ENCODE data around the gene SMIM31.

The SMIM31 gene

DNA sequence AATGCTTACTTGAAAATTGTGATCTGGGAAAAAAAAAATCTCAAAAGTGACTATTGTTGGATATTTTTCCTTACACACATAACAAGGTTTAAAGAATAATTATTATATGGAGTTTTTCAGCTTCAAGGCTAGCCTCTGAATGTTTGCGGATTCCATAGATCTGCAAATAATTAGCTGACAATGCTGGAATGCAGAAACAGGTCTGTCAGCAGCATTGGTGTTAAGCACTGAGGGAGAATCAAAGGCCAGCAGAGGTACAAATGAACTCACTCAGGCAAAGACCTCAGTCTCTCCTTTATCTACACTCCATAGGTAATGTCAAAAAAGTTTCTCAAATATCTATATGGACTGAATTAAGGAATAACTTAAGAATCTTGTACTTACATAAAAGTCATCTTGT, 35.1 kb downstream of the SMIM31 start:
- FAIRE-seq: no peak

DNA sequence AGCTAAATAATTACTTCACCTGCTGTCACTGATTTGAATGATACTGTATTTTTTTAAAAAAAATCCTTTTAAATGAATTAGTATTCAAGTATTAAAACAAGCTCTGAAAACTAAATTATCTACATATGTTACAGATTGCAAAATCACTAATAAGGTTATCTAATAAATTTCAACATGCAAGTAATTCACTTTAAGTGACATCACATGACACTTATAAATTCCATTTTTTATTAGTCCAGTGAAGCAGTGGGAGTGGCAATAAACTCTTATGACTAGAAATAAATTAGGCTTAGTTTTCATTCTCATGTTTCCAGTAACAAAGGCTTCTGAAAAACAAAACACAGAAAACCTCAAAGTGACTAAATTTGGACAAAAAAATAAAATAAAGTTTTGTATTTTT, 36.3 kb downstream of the SMIM31 start:
- FAIRE-seq: no peak

DNA sequence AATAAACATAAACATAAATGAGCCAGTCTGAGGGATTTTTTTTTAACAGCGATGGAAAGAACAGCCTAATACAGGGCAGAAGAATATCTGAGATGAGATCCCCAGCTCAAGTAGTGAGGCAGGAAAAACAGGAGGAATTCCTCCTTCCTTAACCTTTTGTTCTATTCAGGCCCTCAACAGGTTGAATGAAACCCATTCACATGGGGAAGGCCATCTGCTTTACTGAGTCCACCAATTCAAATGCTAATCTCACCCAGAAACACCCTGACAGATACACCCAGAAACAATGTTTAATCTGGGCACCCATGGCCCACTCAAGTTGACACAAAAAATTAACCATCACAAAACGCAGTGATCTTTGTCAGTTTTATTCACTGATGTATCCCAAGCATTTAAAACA, 45.5 kb downstream of the SMIM31 start:
- FAIRE-seq: no peak

DNA sequence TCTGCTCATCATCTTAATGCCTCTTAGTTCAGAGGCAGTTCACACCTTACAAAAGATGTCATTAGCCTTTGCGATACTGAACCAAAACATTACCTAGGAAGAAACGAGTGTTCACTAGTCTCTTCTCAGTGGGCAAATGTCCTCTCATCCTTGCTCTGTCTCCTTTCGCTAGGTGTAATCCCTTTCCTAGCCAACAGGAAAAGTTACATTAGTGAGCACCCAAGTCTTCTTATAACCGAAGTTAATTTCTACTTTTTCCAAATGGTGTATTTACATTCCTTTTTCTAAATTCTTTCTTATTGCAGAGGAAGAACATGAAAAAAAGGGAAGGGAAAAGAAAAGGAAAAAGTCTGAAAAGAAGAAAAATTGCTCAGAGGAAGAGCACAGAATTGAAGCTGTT, 46.9 kb downstream of the SMIM31 start:
- no peak for FAIRE-seq

DNA sequence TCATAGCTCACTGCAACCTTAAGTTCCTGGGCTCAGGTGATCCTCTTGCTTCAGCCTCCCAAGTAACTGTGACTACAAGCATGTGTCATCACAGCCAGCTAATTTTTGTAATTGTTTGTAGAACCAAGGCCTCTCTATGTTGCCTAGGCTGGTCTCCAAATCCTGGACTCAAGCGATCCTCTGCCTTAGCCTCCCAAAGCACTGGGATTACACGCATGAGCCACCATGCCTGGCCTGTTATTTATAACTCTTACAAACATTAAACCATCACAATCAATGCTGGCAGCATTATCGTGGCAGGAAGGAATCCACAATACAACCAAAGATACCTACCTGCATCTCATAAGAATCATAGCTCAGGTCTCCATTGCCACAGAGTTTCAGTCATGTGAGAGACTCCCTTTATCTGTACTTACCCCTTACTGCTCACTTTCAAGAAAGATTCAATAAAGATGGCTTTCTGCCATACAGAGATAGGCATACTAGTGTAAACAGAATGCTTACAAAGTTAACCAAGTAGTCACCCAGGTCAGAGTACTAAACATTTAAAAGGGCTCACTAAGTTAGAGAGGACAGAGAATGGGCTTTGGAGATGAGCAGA, 48.5 kb downstream of the SMIM31 start:
- FAIRE-seq: no peak

DNA sequence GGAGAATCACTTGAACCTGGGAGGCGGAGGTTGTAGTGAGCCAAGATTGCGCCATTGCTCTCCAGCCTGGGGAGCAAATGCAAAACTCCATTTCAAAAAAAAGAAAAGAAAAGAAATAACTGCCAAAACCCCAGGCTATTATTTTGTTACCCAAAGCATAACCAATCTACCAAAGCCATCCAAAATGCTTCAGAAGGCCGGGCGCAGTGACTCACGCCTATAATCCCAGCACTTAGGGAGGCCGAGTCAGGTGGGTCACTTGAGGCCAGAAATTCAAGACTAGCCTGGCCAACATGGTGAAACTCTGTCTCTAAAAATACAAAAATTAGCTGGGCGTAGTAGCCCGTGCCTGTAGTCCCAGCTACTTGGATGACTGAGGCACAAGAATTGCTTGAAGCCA, 49.8 kb downstream of the SMIM31 start:
- FAIRE-seq: no peak

DNA sequence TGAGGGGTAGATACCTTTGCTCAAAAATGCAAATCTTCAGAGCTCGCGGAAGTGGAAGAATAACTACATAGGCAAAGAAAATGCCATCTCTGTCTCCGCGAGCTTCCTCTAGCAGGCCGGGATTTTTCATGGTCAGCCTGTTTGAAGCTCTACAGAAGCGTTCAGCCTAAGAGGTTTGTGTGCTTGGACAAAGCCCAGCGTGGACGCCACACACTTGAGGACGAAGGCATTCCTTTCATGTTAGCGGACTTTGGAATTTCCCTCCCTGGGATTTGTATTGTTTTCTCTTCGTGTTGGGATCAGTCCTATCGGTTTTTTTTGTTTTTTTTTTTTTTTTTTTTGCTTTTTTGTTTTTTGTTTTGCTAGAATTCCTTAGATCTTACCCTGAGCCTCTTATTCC, 53.7 kb downstream of the SMIM31 start:
- FAIRE-seq: no peak

DNA sequence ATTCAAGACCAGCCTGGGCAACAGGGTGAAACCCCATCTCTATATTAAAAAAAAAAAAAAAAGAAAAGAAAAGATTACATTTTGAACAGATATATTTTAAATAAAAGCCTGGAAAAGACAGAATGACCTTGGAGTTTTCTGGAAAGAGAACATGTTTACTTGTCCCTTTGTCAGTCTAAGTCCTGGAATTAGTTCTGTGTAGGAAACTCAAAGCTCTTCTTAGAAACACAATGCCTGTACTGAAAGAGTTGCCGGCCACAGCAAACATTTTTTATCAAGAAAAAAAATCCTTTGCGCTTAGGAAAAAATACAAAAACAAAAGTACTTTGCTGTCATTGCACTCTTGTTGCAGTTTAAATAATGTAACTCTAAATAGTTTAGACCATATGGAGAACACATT, 59.6 kb downstream of the SMIM31 start:
- no peak for FAIRE-seq

DNA sequence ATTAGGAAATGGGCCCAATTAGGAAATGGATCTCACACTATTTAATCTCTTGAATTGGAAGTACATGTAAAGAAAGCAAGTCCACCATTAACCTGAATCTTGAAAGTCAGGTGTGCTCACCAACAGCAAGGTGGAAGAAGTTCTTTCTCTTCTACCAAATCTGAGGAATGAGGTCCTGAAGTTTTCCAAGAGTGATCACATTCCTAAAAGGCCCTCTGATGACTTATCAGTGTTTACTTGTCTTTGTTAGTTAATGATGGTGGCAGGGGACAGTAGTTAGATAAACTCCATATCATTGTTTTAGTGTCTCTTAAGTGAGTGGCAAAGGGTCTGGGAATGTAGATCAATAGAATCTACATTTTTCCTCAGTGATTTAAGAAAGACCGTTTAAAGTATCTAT, 61.8 kb downstream of the SMIM31 start:
- FAIRE-seq: no peak

DNA sequence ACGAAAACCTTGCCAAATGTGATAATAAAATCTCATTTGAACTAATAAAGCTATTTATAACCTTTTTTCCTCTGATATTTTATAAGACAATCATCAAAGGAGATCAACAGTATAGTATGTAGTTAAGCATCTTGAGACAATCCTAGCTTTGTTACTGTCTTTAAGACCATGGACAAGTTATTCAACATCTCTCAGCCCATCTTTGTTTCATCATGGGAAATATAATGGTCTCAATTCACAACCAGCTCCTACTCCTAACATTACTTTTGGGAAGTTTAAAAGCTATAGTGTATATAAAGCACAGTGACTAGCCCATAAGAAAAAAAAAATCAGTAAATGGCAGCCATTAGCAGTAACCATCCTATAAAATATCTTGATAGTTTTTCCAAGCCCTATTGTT, 65.4 kb downstream of the SMIM31 start:
- FAIRE-seq: no peak

DNA sequence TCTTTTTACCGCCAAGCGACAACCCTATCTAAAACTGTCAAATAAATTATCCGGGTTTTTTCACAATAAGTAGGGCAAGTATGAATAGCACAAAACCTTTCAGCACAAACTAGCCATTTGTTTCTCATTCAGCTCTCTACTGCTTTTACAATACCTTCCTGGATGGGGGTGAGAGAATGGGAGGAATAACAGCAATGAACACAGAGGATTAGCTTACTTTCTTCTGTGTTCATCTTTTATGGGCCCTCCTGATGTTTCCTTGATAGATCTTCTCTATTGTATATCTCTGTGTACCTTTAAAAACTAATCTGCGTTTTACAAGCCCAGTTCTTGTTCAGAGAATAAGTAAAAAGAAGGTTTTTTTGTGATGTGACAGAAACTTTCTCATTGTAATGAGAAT, 67.8 kb downstream of the SMIM31 start:
- FAIRE-seq: no peak

DNA sequence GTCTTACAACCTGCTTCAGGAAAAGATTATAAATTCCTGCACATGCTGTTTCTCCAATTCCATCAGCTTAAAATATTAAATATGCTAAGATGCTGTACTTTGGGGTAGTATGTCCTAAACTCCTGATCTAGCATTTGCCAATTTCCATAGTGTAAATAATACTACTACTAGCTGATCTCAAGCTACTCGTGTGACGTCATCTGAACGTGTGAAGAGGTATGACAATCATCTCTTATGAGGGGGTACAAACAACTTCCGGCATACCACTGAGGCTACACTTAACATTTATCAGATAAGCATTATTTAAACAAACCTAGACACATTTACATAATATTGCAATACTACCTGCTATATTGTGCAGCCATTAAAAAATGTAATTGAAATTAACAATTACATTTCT, 70.7 kb downstream of the SMIM31 start:
- FAIRE-seq: no peak

DNA sequence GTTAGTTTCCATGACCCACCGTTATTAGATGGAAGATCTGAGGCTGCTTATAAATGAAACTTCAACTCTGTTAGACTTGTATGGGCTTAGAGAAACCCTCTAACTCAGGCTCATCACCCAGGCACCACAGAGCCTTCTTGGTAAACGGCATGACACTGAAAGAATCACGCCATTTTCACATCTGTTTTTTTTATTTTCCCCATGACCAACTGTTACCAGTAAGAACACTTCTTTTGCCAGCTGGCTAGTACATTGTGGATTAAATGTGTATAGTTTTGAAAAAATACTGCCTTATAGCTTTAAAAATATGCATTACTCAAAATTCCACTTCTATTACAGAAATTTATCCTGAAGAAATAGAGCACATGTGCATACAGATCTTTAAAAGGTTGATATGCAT, 75.0 kb downstream of the SMIM31 start:
- no peak for FAIRE-seq

DNA sequence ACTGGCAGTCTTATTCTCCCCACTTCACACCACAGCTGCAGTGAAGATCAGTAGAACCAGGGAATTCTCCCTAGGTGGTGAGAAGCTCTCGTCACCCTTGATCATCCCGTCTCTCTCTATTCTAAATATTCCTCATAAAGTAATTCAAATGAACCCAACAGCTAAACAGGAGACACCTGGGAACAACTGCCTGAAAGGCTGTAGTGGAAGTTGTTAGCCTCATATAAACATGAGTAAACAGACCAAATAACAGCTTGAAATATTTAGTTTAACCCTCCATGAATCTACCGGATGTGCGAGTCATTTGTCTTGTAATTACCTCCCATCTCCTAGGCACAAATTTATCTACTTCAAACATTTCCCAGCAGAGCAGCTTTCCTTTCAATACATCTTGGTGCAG, 92.6 kb downstream of the SMIM31 start:
- FAIRE-seq: no peak

DNA sequence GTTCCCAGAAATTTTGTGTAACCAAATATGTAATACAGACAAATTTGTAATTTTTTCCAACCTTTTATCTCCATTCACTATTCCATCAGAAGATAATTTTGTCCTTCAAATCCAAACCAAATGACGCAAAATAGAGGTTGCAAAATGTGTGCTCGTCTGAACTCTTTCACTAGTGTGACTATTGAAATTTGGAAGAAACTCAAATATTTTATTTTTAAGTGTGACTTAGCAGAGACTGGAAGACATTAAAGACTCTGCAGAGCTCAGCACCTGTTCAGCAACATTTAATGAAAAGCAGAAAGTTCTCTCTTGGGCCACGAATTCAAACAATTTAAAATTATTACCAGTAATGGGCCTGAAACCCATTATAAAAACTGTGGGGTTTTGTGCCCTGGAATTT, 93.1 kb downstream of the SMIM31 start:
- FAIRE-seq: no peak

DNA sequence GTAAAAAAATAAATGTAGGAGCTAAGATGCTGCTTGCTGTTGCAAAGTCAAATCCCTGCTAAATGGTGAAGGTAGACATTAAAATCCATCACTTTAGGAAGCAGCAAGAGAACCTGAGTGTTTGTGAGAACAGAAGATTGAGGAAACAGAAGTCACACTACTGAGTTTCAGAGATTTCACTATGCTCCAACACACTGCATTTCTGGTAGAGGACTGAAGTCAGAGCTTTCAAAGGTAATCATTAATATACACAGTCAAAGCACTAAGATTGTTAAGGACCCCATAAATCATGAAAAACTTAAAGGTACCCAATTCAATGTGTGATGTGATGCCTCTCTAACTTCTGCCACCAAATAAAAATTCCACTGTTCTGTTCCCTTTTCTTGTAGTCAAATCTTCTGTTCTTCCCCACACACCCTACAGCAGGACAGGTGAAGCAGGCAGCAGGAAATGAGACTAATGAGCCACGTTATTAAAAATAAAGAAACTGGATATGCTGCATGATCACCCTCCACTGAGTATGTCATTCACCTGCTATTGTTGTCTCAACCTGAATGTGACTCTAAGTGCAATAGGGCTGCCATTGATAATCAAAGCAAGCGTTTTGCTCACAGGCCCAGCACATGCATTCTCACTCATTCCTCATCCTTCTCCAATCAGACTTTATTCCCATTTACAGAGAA, 94.2 kb downstream of the SMIM31 start:
- FAIRE-seq: no peak

Data from TTC549 (cell line).